ENCODE measurements around the gene RRBP1.

Gene RRBP1

GRCh38 chr20:17682103-17682888 lies at the start of gene RRBP1:
Gene RRBP1 (minus strand): TSS chr20:17682242. CDS start chr20:17660507, 21,735 bp downstream.
- peak; percentile 63 for DNase-seq

DNA sequence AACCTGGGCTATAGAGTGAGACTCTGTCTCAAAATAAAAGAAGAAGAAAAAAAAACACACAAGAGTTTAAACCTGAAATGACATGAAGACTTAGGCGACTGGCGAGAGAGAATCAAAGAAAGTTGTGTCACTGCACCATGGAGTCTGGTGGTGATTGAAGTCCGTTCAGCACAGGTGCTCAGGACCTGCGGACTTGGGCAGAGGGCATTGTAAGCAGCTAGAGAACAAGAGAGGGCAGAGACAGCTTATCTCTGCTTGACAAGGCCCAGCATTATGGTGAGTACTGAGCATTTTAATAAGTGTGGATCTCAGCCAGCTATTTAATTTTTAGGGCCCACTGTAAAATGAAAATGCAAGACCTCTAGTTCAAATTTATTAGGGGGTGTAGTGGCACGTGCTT lies 49.2 kb upstream of the RRBP1 start:
- no peak for DNase-seq

- DNase-seq, result no peak
Measured at GRCh38 chr20:17730071-17730470, 48.0 kb upstream of the RRBP1 start.

GRCh38 chr20:17728074-17728473 lies 46.0 kb upstream of the RRBP1 start:
- no peak for DNase-seq

DNA sequence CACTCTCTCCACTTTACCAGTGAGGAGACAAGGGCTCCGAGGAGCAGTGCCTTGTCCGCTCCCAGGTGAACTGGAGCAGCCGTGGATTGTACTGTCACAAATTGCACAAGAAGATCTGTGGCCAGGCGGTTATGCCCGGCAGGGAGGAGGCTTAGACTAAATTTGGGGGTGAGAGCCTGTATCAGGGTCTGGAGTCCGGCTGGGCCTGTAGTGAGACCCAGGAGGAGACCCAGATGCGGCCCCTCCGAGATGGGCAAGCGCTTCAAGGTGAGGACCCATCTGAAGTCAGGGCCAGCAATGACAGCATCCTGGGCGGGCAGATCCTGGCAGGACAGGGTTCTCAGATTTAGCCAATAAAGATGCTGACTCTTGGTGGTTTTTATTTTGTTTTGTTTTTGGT lies 45.3 kb upstream of the RRBP1 start:
- DNase-seq, result no peak

DNA sequence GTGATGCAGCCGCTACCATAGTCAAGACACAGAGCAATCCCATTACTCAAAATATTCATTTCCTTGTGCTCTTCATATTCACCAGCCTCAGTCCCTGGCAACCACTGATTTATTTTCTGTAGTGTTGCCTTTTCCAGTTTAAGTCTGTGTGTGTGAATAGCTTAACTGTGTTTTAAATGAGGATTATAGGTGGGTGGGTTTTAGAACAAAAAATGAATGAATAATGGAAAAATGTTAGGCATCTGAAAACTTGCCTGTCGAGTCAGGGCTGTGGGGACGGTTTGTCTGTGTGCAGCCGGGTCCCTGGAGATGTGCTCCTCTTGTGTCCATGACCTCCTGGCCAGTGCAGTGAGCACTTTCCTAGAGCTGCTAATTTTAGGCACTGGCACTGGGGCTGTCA lies 44.9 kb upstream of the RRBP1 start:
- no peak for DNase-seq

- peak; percentile 4 for DNase-seq
Measured at GRCh38 chr20:17725094-17725835, 43.2 kb upstream of the RRBP1 start.

GRCh38 chr20:17723301-17723691 lies 41.3 kb upstream of the RRBP1 start:
- DNase-seq, result no peak

DNA sequence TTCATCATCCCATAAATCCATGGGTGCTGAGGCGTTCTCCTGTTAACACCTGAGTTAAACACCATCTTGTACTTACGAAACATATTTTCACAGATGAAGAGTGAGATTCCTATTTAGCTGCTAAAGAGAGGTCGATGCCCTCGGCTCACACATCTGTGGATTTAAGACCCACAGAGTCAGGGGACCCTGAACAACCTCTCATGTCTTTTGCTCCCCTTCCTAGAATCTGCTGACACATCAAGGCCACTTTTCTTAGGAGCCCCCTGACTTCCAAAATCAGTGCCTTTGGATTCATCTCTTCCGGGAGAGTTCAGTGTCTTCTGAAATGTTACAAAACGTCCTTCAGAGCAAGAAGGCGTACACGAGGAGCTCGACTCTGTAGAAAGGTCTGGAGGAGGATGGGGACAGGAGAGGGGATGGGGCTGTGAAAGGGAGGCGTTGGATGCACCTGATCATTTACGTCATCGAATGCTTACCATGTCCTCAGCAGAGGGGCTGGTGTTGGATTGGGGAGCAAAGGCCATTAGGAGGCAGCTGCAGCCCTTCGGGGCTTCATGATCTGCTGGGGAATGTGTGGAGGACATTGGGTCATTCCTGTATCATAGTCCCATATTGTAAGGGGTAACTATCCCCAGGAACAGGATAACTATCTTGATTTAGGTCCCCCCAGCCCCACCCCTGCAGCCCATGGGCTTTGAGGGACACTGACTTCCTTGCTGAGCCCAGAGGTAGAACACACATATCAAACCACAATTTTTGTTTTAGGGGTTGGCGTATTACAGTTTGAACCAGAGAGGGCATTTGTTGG lies 40.7 kb upstream of the RRBP1 start:
- no peak for DNase-seq

- no peak for DNase-seq
Measured at GRCh38 chr20:17721802-17722486, 39.9 kb upstream of the RRBP1 start.

DNA sequence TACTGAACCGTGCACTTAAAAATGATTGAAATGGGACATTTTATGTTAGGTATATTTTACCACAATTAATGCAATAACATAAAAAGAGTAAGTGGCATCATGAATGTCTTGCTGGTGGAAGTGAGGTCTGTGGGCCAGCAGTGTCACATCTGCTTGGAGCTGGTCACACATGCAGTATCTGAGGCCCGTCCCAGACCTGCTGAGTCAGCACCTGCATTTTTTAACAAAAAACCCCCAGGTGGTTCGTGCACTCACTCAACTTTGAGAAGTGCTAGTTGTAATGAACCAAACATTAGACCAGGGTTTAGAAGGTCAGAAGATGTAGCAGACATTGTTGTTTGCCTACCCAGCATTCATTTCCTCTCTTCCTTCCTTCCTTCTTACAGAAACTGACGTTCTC lies 38.7 kb upstream of the RRBP1 start:
- no peak for DNase-seq

- no peak for DNase-seq
Measured at GRCh38 chr20:17716331-17716730, 34.3 kb upstream of the RRBP1 start.

DNA sequence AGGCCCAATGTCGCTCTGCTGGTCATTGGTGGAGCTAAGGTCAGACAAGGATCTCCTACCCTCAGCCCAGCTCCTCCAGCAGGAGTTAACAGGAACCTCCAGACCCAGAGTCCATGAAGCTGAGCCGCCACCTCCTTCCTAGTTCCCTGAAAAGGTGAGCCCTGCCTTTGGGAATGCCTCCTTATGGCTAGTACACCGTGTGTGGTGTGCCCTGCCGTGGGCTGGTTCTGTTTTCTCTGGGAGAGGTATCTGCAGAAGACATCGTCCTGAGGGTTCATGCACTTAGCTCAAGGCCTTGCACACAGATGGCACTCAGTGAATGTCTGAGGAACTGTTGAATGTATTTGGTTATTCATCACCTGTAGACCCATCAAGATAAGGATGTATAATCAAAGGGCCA lies 33.0 kb upstream of the RRBP1 start:
- DNase-seq, result no peak

DNA sequence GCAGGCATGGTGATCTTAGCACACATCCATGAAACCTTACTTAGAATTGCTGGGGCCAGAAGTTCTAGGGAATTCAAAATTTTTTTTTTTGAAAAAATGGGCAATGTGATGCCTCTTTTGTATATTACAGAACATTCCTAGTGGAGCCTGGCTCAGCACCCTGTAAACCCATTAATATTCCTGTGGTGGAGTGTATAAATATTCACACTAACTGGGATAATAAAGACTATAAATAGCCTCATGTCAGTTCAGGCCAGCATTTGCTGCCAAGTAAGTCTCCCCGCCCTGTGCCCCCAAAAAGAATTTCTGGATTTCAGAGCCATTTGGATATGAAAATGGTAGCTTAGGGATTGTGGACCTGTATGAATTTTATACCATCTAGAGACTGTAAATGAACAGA lies 32.6 kb upstream of the RRBP1 start:
- no peak for DNase-seq

DNA sequence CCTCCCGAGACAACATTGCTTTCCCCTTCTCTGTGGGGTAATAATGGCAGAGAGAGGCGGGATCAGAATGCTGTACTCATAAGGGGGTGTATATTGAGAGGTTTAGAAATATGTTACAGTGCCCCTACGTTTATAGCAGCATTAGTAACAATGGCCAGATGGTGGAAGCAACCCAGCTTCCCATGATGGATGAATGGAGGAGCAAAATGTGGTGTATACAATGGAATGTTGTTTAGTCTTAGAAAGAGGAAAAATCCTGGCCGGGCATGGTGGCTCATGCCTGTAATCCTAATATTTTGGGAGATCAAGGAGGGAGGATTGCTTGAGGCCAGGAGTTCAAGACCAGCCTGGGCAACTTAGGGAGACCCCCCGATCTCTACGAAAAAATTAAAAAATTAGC lies 30.7 kb upstream of the RRBP1 start:
- no peak for DNase-seq

DNA sequence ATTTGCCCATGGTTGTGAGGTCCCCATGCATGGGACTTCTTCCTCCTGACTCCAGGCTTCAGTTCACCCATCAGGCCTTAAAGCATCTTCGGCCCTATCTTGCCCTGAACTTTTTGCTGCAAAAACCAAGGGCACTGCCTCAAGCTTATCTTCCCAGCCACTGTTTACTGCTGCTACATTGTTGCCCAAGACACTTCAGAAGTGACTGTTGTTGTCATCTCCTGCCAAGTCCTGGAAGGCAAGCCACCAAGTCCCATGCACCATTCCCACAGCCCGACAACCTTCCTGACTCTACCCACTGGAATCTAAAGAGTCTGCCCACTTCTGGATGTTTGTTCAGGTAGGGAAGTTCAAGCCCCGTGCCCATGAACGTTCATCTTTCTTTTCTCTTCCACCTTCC lies 30.2 kb upstream of the RRBP1 start:
- DNase-seq, result no peak

DNA sequence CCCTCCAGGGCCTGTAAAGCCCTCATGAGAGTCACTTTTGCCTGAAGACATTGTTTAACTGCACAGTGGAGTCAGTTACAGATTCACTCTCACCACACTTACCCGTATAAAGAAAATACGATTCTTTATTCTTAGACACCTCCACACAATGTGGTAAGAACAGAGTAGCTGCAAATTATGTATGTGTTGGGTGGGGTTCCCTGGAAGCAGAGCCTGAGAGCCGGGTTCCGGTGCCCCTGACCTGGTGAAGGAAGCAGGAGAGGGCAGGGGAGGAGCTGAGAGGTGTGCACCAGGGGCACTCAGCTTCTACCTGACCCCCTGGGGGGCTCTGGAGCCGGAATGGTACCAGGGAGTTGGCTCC lies 29.2 kb upstream of the RRBP1 start:
- no peak for DNase-seq

DNA sequence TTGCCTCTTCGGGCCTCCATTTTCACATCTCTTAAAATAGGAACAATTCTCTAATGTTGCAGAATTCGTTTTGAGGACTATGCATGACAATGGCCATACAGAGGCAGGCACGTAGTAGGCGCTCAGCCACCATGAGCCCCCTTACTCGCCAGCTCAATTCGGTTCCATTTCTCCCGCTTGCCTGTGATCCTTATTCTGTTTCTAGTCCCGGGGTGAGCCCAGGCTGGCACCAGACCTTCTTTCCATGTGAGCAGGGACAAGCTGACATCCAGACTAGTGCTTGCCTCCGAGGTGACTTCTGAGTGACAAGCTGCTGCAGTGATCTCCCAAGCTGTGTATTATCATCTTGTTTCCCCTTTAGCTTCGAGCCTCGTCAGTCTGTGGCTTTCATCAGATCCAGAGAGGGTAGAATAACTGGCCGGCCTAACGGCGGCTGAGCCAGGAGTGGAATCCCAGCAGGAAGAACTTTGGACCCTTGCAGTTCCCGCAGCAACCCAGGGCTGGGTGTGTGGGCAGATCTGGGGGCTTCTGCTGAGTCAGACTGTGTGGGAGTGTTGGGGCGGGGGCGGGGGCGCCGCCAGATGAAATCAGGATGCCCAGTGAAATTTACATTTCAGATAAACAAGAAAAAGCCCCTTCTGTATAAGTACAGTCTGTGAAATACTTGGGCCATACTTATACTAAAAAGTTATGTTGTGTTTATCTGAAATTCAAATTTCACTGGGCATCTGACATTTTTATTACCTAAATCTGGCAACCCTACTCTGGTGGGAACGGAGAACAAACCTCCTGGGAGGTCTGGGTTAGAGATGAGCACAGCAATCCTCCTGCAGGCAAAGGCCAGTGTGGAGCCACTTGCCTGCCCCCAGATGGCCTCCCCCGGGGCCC lies 28.6 kb upstream of the RRBP1 start:
- DNase-seq, result no peak

GRCh38 chr20:17709361-17710293 lies 27.6 kb upstream of the RRBP1 start:
- no peak for DNase-seq

DNA sequence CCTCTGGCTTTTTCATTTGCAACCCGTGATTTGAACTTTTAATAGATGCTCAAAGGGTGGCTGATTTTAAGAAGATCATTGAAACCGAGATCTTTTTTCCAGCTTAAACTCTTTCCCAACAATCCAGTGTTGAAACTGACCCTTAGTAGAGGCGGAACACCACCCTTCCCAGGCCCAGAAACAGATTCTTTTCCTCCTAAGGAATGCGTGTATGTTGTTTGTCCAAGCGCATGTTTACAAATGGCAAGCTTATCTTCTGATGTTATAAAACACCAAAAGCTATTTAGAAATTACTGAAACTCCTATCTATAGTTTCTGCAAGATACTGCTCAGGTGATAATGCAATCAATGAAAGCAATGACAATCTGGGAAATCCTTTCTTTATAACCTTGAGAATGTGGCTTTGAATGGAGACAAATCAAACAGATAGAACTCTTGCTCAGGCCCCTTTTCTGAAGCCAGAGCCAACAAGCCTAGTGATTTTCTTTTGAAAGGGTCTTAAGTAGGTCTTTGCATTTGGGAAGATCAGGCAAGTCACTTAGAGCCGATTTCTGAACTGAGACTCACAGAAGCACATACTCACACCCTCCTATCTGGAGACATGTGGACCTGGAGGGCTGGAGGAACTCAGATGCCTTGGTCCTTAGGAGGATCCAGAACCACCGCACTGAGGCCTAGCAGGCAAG lies 26.8 kb upstream of the RRBP1 start:
- no peak for DNase-seq
